CD4-positive, alpha-beta T cell treated with Interleukin-10 for 1 hour (primary cell): ENCODE results near the gene PPP2R2D.
A peak's percentile ranks its signal among the peaks of the same experiment; 100 is the strongest.

Experiments used
- DNase-seq: peaks from one replicate; pipeline ENCODE4 v3.0.0-alpha.2; 2020

Gene PPP2R2D

DNA sequence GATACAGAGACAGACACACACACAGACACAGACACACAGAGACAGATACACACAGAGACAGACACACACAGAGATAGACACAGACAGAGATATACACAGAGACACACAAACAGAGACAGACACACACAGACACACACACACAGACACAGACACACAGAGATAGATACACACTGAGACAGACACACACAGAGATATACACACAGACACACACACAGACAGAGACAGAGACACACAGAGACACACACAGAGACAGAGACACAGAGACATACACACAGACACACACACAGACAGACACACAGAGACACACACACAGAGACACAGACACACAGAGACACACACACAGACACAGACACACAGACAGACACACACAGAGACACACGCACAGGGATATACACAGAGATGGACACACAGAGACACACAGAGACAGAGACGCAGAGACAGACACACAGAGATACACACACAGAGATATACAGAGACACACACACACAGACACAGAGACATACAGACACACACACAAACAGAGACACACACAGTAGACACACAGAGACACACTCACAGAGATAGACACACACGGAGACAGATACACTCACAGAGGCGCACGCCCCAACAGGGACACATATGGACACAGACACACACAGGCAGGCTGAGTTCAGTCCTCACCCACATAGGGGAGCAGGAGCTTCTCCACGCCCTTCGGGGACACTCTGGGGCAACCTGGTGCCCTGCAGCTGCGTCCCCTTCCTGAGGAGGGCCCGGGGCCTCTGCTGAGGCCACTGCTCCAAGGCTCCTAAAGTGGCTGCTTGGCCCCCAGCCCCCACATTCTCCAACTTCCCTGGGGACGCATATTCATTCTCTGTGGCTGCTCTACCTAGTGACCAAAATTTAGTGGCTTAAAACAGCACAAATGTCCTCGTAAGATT, 10.3 kb upstream of the PPP2R2D start:
- DNase-seq, result no peak

DNA sequence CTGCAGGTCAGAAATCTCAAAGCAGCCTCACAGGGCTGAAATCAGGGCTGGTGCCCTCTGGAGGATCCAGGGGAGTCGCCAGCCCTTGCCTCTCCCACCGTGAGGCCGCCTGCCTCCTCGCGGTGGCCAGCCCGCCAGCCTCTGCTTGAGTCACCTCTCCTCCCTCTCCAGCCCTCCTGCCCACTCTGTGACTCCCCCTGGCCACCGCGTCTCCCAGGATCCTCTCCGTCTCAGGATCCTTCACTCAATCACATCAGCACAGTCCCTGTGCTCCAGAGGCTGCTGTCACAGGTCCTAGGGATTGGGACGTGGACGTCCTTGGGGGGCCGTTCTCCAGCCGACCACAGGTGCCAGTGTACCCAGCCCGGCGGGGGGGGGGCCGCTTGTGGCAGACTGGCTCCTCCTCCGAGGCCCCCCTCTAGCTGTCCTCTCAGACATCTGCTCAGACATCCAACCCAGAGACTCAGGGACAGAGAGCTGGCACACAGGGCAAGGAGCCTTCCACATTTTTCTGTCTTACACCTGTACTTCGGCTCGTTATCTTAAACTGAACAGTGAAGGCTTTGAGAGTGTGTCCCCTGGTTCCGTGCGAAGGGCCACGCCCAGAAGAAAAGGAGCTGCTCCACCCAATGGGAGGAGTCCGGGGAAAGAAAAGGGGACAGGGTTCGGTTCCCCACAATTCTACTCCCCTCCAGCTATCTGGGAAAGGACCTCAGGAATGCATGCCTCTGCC, 9.4 kb upstream of the PPP2R2D start:
- no peak for DNase-seq

- DNase-seq, result no peak
Observed at GRCh38 chr10:131891929-131892805, 8.6 kb upstream of the PPP2R2D start.

- DNase-seq, result no peak
Observed at GRCh38 chr10:131892806-131893675, 7.8 kb upstream of the PPP2R2D start.

- no peak for DNase-seq
Observed at GRCh38 chr10:131895116-131895515, 5.7 kb upstream of the PPP2R2D start.

- peak; percentile 68 for DNase-seq
Observed at GRCh38 chr10:131896403-131896802, 4.4 kb upstream of the PPP2R2D start.

DNA sequence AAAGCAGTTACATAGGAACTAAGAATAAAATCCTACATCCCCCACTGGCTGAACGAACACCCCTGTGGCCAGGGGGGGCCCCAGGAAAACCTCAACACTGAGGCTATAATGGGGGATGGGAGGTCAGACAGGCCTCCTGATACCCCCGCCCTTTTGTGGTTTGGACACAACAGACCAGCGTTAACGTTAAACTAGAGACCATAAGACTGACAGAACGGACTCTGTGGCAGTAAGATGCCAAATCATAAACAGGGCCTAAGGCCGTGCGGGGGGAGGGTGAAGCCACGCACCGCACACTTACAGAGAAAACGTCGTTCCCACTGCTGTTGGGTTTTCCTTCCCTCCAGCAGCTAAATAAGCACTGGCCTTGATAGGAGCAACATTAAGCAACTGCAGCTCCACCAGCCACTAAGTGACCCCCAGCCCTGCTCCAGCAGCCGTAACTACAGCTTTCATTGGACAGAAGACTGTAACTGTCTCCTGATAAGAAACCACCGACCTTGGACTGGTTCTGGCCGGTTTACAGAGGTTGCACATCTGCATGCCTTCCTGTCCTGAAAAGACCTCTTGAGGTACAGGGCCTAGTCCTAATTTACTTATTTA, 3.4 kb upstream of the PPP2R2D start:
- no peak for DNase-seq

DNA sequence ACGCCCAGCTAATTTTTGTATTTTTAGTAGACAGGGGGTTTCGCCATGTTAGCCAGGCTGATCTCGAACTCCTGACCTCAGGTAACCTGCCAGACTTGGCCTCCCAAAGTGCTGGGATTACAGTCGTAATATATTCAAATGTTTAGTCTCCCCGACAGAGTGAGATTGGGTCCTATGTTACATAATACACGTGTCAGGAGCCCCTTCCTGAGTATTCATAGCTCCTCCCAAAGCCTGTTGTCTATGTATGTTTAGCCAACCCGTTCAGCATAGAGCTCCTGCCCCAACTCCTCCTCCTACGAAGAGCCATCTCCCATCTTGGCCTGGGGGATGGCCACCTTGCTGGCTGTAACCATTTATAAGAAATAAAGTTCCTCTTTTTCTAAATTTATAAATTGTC, 2.7 kb upstream of the PPP2R2D start:
- no peak for DNase-seq

- no peak for DNase-seq
Observed at GRCh38 chr10:131898713-131899112, 2.1 kb upstream of the PPP2R2D start.

DNA sequence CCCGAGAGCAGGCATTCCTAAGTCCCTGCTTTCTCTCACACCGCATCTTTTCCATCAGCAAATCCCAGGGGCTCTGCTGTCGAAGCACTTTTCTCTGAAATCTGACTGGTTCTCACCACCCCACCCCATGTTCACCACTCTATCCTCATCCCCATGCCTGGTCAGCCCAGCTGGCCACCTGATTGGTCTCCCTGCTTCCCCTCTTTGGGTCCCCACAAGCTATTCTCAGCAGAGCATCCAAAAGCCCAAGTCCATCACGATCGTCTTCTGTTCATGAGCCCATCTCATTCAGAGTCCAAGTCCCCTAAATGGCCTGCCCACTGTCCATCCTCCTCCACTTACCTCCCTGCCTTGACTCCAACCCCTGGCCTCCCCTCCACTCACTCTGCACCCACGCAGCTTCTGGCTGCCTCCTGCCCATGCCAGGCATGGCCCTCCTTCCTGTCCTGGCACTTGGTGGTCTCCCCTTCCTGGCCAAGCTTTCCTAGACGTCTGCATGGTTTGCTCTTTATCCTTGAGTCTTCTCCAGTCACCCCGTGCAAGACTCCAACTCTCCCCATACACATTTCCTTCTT, 1.6 kb upstream of the PPP2R2D start:
- DNase-seq, result no peak

DNA sequence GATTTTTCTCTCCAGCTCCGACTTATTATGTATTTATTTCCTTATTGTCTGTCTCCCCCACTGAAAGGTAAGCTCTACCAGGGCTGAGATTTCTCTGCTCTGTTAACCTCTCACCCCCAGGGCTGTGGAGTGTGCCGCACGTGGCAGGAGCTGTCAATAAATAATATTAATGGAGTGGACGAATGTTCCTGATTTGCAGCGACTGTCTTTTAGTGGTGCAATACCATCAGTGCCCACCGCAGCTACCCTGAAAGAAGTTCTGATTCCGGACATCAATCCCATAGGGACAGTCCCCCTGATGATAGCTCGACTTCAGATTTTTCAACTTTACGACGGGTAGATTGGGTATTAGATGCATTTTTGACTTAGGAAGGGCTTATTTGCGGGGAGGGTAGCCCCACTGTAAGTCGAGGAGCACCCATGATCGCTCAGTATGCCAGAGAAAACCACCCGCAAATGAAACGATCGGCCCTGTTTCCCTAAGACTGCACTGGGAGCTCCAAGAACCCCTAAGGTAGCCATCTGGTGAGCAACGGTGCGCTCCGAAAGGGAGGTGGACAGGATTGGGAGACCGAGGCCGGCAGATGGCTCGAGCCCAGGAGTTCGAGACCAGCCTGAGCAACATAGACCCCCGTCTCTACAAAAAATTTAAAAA, 986 bp upstream of the PPP2R2D start:
- no peak for DNase-seq

DNA sequence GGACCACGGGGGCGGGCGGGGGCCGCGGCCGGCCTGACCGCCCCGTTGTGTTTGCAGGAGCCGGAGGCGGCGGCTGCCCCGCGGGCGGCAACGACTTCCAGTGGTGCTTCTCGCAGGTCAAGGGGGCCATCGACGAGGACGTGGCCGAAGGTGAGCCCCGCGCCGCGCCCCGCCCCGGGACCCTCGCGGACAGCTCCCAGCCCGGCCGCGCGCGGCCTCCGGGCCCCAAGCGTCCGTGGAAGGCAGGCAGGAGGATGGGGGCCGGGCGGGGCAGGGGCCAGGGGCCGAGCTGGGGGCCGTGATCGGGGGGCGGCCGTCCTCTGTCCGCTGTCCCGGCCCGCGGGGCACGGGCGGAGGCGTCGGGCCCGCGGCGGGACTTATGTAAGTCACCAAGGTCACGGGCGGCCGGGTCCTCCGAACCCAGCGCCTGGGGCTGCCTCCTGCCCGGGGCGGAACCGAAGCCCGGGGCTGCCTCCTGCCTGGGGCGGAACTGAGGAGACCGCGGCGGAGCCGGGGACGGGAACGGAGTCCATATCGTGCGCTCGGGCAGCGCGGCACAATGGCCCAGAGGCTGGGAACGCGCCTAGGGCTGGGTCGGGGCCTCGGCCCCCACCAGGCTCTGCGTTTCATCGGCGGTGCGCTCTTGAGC, 497 bp downstream of the PPP2R2D start:
- peak; percentile 60 for DNase-seq

DNA sequence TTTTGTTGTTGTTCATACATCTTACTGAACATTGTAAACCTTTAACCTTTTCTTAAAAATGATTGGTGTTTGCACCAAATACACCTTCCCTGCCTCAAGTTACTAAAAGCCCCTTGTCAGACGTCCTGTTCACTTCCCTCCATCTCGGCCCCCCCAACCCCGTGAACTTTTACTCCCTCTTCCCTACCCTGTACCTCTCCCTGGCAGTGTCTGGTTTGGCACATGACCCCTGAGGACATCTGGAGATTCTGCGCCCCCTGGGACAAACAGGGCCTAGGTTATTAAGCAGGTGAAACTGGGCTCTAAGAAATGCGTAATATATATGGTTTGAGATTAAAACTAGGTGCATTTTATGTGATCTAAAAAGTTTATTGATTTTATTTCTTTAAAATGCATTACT, 1.4 kb downstream of the PPP2R2D start:
- no peak for DNase-seq

DNA sequence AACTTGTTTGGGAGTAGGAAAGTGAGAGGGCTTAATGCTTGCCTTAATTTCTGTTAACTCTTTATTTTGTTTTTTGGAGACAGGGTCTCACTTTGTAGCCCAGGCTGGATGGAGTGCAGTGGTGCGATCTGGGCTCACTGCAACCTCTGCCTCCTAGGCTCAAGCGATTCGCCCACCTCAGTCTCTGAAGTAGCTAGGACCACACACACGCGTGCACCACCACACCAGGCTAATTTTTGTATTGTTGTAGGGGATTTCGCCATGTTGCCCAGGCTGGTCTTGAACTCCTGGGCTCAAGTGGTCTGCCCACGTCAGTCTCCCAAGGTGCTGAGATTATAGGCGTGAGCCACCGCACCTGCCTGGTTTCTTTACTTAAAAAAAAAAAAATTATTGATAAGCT, 1.9 kb downstream of the PPP2R2D start:
- DNase-seq, result no peak

DNA sequence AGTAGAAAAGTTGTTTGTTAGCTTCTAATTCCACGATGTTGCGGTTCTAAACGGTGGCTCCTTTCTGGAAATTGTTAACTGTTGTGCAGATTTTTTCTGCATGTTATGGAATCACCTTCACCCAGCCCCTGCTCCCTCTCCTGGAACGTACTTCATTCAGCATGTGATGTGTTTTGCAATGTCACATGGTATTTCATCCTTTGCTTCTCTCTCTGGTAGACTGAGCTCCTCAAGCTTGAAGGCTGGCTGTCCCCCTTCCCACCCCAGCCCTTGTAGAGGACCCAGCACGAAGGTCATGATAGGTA, 4.4 kb downstream of the PPP2R2D start:
- no peak for DNase-seq

- no peak for DNase-seq
Observed at GRCh38 chr10:131905603-131906268, 4.9 kb downstream of the PPP2R2D start.

DNA sequence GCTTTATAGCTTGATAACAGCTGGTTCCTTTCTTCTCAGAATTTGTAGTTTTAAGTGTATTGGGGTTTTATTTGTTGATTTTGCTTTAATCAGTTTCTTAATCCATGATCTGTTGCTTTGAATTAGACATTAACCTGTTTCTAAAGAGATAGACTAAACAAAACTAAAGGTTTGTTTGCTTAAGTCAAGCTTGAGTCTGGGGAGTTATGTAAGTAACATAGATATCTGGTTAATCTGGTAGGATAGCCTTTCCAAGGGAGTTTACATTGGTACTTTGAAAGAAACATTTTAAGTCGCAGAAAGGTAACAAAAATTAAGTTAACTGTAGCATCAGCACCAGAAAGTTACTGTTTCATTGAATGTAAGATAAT, 5.4 kb downstream of the PPP2R2D start:
- DNase-seq, result no peak

- DNase-seq, result peak; percentile 35
Observed at GRCh38 chr10:131907679-131908078, 6.9 kb downstream of the PPP2R2D start.

- no peak for DNase-seq
Observed at GRCh38 chr10:131908151-131908550, 7.3 kb downstream of the PPP2R2D start.
